ENCODE results near the gene PANX2.
"Not testable (repeated sequence)": the region's sequence is repeated elsewhere in the genome, so short reads cannot be mapped to it uniquely, and the experiment has no call there.

Gene PANX2

DNA sequence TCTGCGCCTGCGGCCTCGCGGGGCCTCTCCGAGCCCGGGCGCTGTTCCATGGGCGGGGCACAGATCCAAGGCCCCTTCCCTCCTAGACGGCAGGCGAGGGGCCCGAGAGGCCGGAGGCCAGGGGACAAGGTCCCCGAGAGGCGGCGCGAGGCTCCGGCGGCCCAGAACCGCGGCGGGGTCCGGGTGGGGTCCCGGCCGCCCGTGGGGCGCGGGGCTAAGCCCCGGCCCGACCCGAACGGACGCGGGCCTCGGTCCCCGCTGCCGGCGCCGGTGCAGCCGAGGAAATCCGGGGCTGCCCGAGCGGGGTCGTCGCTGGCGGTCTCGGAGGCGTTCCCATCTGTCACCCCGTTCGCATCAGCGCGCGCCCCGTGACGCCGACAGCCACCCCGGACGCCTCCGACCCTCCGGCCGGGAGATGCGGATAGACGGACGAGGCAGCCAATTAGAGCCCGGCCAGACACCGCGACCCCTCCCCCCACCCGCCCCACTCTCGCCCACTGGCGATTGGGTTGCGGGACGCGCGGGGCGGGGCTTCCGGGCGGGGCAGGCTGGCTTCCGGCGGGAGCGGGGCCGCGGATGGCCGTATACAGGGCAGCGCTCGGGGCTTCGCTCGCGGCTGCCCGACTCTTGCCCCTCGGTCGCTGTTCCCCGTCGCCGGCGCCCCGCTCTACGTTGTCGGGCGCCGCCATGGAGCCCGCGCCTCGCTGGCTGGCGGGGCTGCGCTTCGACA, 30.1 kb downstream of the PANX2 start, which contains the start of gene SELENOO:
Gene SELENOO (plus strand): TSS at position 551 of the 730 bp plus-strand sequence. CDS start 26 bp downstream, at position 577.
- DNase-seq: peak; percentile 34

DNA sequence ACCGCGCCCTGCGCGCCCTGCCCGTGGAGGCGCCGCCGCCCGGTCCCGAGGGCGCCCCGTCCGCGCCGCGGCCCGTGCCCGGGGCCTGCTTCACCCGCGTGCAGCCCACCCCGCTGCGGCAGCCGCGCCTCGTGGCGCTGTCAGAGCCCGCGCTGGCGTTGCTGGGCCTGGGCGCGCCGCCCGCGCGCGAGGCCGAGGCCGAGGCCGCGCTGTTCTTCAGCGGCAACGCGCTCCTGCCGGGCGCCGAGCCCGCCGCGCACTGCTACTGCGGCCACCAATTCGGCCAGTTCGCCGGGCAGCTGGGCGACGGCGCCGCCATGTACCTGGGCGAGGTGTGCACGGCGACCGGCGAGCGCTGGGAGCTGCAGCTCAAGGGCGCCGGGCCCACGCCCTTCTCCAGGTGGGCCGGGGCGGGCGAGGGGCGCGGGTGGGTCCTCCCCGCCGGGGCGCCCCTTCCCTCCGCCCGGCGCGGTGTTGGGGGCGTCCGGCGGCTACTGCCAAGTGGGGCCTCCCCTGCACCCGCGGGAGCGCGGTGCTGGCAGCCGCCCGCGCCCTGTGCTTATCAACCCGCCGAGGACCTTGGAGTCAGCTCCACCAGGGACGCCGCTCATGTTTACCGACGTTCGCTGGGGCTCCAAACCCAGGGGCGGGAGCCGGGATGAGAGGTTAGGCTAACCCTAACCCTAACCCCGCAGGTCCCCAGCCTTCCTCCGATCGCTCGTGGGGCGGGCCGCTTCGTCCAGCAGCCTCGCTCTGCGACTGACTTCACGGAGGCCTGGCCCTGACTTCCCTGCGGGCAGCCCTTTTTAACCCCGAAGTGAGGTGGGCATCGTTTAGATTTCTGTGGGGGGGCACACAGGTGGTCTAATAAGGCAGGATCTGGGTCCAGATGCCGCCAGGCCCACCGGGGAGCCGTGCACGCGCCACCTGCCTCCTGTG, 30.9 kb downstream of the PANX2 start:
- DNase-seq: no peak

DNA sequence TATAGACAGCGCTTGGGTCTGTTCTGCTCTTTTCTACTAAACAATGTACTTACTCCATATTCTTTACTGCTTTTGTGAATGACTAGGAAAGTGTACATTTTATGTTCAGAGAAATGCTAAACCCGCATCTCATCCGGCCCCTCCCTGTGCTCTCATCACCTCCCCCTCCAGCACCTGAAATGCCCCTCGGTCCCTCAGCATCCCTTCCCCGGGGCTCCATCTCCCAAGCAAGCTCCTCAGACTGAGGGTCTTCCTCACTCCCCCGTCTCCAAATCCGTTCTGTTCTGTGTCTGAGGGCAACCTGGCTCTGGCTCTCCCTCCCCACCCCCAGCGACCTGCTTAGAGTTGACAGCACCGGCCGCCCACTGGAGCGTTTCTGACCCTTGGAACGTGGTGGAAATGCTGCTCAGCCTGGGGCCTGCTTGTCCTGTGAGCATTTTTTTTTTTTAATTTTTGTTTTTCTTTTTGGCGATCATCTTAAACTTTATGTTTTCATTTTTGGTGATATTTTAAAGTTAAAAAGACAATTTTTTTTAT, 31.7 kb downstream of the PANX2 start:
- no peak for DNase-seq

DNA sequence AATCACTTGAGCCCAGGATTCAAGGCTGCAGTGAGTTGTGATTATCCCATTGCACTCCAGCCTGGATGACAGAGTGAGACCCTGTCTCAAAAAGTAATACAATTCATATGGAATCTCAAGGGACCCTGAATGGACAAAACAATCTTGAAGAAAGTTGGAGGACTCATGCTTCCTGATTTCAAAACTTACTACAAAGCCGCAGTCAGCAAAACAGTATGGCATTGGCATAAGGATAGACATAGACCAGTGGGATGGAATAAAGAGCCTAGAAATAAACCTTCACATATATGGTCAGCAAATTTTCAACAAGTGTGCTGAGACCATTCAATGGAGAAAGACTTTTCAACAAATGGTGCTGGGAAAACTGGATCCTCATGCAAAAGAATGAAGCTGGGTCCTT, 32.8 kb downstream of the PANX2 start:
- DNase-seq: no peak

DNA sequence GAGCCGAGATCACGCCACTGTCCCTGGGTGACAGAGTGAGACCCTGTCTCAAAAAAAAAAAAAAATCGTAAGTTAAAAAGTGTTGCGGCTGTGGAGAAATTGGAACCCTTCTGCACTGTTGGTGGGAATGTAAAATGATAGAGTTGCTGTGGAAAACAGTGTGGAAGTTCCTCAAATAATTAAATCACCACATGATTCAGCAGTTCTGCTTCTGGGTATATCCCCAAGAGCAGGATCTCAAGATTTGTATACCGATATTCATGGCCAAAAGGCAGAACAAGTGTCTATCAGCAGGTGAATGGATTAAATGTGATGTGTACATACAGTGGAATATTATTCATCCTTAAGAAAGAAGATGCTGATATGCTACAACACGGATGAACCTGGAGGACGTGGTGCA, 34.0 kb downstream of the PANX2 start:
- no peak for DNase-seq

DNA sequence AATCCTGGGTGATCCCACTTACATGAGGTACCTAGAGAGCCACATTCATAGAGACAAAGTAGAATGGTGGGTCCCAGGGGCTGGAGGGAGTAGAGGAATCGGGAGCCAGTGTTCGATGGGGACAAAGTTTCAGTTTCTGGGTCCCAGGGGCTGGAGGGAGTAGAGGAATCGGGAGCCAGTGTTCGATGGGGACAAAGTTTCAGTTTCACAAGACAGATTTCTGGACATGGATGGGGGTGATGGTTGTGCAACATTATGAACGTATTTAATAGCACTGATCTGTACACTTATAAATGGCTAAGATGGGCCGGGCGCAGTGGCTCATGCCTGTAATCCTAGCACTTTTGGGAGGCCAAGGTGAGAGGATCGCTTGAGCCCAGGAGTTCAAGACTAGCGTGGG, 34.5 kb downstream of the PANX2 start:
- not testable (repeated sequence) for DNase-seq

DNA sequence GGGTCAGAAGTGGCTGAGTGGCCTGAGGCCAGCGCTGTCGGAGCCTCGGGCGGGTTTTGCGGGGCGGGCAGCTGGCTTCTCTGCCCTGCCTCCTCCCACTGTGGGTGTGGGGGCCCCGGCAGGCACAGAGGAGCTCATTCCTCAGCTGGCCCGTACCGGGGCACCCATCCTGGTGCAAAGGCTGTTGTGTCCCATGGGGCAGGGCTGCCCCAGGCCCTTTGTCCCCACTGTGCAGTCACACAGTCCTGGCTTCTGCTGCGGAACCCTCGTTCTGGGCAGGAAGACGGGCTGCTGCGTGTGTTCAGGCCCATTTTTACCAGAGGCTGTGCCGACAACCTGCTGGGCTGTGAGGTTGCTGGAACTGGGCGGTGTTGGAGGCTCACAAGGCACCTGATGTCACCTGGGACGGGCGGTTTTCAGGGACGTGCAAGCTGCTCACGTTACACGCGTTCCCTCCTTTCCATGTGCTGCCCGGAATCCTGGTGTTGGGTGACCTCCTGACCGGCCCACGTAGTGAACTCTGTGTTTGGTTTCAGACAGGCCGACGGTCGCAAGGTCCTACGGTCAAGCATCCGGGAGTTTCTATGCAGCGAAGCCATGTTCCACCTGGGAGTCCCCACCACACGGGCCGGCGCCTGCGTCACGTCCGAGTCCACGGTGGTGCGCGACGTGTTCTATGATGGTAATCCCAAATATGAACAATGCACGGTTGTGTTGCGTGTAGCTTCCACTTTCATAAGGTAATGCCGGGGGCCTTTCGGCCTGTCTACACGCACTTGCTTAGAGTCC, 35.4 kb downstream of the PANX2 start:
- DNase-seq: no peak

DNA sequence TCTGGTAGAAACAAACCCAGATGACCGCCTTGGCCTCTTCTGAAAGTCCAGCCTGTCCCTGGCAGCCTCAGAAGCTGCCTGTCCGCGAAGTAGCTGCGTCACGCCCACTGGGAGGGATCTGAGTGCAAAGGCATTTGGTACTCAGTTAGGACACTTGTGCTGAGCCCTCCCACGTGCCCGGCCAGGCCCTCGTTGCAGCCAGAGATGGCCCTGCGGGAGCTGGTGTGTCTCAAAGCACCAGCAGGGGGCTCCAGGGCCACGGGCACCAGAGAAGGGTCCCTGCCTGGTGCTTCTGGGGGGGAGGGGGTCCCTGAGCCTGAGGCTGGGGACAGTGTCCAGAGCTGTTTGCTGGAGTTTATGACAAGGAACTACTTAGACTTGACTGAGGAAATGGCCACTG, 36.1 kb downstream of the PANX2 start:
- DNase-seq: no peak

DNA sequence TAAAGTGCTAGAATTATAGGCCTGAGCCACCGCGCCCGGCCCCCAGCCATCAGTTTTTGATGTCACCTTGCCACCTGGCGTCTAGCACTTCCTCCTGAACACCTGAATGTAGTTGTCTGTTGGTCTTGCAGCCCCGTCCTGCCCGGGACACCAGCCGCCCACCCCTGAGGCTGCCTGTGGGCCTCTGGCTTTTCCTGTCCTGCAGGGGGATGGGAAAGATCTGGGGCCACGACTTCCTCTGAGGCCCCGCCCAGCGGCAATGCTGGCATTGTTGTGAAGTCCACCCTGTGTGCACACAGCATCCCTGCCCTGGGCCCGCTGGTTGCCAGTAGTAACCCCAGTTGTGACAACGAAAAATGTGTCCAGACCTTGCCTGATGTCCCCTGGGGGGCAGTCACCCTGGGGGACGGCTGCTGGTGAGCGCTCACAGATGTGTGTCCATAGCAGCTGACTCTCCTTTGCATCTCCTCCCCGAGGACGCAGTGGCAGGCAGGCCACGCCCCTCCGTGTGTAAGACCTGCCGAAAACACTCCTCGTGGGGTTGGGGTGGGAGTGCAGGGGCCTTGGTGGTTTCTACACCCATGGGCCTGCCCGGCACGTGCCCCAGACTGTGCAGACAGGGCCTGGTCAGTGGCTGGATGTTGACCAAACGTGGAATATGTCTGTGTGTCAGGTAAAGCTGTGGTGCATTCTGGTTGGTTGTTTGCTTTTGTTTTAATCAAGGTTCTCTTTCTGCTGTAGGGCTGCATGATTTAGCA, 37.0 kb downstream of the PANX2 start:
- DNase-seq: no peak

DNA sequence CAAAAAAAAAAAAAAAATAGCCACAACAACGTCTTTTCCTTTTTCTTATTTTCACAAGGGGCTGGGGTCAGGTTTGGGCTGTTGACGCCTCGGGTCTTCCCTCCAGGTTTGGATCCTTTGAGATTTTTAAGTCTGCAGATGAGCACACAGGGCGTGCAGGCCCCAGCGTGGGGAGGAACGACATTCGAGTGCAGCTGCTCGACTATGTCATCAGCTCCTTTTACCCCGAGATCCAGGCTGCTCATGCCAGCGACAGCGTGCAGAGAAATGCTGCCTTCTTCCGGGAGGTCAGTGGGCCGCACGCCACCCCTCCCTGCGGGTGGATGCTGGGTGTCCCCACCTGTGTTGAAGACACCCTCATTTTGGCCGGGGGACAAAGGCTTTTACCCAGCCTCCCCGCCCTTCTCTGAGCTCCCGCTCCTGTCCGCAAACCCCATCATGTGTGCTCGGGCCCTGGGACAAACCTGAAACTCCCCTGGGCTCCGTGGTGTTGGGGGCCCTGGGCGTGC, 38.0 kb downstream of the PANX2 start:
- DNase-seq: no peak

DNA sequence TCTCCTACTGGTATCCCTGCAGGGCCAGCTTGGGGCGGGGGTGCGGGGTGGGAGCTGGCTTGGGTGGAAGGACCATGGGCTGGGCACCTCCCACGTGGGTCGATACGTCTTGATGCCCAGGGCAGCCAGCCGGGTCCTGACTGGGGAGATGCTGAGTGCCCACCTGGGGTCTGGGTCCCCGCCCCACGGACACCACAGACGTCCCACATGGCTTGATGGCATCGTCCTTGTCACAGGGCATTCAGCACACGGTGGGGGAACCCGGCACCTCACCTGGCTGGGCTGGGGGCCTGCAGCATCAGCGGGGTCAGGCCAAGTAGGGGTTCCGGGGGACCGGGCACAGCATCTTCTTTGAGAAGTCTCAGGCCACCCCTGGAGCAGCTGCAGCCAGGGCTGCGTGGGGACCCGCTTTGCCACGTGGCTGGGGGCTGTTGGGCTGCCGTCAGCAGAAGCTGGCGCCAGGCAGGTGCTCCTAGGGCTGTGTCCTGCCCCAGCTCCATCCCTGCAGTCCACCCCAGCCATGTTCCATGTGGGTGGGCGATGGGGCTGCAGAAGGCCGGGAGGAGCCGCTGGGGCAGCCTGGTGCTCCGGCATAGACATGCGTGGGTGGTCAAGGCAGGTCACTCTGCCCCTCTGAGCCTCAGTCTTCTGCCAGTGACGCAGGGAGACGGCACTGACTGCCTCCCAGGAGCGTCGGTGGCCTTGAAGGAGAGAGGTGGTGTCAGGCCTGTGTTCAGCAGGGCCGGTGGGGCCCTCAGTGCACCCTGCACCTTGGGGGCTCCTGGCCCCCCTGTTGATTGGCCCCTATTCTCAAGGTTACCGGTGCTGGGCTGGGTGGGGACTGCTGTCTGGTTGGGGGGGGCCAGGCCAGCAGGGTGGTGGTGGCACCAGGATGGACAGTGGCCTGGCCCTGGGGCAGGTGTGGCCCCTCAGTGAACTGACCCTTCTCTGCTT, 38.7 kb downstream of the PANX2 start:
- no peak for DNase-seq

DNA sequence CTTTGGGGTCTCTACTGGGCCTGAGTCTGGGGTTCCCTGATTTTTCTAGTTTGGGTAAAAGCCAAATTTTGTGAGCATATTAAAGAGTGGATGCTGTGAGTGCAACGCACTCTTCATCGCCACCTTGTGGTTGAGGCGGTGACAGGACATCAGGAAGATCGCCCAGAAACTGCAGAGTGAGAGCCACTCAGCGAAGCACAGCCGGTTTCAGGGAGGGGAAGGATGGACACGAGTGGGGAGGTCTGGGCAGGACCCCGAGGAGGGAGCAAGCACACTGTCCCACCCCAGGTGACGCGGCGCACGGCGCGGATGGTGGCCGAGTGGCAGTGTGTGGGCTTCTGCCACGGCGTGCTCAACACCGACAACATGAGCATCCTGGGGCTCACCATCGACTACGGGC, 39.4 kb downstream of the PANX2 start:
- DNase-seq: peak; percentile 7

DNA sequence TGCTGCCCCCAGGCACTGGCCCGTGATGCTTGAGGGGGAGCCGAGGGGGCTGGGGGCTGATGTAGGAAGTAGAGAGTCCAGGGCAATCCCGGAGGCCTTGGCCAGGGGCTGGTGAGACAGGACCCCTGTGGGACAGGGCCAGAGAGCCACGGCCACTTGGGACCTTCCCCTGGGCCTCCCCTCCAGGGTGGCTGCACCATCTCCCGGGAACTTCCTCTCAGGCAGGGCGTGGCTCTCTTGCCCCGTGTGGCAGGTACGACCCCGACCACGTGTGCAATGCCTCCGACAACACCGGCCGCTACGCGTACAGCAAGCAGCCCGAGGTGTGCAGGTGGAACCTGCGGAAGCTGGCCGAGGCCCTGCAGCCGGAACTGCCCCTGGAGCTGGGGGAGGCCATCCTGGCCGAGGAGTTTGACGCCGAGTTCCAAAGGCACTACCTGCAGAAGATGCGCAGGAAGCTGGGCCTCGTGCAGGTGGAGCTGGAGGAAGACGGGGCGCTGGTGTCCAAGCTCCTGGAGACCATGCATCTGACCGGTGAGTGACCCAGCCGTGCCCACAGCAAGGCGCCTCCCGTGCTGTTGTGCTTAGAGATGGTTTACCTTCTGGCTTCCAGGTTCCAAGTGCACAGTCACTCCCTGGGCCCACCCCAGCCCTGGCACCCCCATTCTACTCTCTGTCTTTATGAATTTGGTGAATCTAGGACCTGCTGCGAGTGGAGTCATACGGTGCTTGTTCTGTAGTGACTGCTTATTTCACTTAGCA, 40.0 kb downstream of the PANX2 start:
- no peak for DNase-seq

DNA sequence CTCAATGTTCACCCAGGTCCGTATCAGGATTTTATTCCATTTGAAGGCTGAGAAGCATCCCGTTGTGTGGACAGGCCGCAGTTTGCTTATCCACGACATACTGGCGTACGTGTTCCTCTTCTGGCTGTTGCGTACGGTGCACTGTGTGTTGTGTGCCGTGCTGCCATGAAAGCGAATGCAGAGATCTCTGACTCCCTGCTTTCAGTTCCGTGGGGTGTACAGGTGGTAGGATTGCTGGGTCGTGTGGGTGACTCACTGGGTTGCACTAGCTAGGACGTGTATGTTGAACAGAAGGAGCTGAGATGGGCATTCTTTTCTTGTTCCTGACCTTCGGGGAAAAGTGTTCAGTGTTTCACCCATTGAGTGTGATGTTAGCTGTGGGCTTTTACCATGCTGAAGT, 40.6 kb downstream of the PANX2 start:
- DNase-seq: no peak

DNA sequence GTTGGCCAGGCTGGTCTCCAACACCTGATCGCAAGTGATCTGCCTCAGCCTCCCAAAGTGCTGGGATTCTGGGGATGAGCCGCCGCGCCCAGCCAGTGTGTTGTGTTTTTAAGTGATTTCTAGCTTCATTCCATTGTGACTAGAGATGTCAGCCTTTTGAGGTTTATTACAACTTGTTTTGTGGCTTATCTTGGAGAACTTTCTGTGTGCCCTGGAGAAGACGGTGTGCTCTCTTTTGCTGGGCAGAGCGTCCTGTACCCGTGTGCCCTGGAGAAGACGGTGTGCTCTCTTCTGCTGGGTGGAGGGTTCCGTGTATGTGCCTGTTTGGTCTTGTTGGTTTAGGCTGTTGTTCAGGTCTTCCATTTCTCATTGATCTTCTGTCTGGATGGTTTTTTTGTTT, 42.7 kb downstream of the PANX2 start:
- no peak for DNase-seq

DNA sequence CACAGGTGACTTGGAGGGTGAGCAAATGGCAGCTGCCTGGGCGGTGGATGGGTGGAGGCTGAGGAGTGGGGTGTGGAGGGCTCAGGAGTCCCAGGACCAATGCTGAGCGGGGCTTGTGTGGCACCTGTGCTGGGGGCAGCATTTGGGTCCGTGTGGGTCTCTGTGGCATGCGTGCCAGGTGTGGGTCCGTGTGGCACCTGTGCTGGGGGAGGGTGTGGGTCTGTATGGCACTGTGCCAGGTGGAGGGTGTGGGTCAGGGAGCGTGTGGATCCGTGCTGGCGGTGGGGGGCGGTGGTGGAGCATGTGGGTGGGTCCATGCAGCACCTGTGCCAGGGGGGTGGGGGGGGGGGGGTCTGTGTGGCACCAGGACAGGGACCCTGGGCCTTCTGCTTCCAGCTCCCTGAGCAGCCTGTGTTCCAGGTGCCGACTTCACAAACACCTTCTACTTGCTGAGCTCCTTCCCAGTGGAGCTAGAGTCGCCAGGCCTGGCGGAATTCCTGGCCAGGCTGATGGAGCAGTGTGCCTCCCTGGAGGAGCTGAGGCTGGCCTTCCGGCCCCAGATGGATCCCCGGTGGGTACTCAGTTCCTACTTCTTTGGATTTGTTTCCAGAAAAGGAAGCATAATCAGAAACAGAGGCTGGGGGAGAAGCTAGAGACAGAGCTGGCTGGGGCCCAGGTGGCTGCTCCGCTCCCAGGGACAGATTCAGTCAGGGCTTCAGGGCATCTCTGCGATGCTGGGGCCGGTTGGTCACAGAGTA, 44.9 kb downstream of the PANX2 start:
- DNase-seq: no peak

DNA sequence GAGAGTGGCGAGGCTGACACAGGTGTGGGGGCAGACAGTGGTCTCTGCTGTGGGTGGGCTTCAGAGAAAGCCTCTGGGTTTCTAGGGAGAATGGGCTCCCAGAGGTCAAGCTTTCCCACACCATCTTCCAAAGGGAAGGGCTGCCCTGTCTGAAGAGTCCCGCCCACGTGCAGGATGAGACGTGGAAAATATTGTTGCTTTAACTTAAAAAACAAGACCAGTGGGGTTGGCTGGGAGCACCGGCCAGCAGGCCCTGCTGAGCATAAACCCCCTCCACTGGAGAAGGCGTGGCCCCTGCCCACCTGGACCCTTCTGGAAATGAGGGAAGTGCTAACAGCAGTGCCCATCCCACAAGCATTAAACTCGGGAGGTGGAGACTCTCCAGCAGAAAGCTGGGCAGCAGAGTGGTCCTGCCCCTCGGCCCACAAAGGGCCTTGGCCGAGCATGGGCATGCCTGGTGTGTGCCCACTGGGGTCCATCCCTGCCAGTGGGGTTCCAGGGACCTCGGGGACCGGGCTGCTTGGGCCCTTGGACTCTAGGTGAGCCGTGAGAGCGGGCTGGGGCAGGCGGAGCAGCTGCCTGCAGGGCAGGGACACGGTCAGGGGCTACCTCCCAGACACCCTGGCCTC, 45.6 kb downstream of the PANX2 start:
- DNase-seq: no peak

DNA sequence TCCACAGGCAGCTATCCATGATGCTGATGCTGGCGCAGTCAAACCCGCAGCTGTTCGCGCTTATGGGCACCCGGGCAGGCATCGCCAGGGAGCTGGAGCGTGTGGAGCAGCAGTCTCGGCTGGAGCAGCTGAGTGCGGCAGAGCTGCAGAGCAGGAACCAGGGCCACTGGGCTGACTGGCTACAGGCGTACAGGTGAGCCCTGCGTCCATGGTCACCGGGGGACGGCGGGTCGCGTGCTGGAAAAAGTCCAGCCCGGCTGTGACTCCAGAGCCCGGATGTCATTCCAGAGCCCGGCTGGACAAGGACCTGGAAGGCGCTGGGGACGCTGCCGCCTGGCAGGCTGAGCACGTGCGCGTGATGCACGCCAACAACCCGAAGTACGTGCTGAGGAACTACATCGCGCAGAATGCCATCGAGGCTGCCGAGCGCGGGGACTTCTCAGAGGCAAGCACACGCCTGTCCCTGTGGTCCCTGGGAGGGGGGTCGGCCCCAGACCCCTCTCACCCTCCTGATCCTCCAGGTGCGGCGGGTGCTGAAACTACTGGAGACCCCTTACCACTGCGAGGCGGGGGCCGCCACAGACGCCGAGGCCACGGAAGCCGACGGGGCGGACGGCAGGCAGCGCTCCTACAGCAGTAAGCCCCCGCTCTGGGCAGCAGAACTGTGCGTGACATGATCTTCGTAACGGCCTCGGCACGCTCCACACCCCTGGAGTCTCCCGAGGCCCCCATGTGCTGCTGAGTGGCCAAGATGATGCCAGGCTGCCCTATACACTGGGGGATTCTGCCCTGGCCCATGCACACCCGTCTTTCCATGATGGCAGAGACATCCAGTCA, 46.4 kb downstream of the PANX2 start:
- DNase-seq: no peak
